Parathyroid adenoma (tissue), 2 donors: ENCODE results near the gene MBD4.

Source experiments
- H2AFZ ChIP-seq: fragments of 300-600 bp; sonication (generic); one replicate; pipeline ENCODE4 v1.7.0; 2017; ENCODE audit warnings: antibody characterized with exemption, mild to moderate bottlenecking
- H3K27ac ChIP-seq: fragments of 300-600 bp; sonication (generic); one replicate; pipeline ENCODE4 v1.7.0; 2017
- H3K27me3 ChIP-seq: fragments of 300-600 bp; sonication (generic); one replicate; pipeline ENCODE4 v1.7.0; 2017; ENCODE audit warnings: low read length; ENCODE audit not compliant: control insufficient read depth, insufficient read depth
- H3K36me3 ChIP-seq: fragments of 300-600 bp; sonication (generic); one replicate; pipeline ENCODE4 v1.7.0; 2017; ENCODE audit warnings: low read length; ENCODE audit not compliant: control insufficient read depth, insufficient read depth
- H3K4me1 ChIP-seq: fragments of 300-600 bp; sonication (generic); one replicate; pipeline ENCODE4 v1.7.0; 2017; ENCODE audit warnings: control low read depth
- H3K4me2 ChIP-seq: fragments of 300-600 bp; sonication (generic); one replicate; pipeline ENCODE4 v1.7.0; 2017; ENCODE audit warnings: low read length
- H3K4me3 ChIP-seq: fragments of 300-600 bp; sonication (generic); one replicate; pipeline ENCODE4 v1.7.0; 2017; ENCODE audit warnings: low read depth, low read length
- H3K79me2 ChIP-seq: fragments of 300-600 bp; sonication (generic); one replicate; pipeline ENCODE4 v1.7.0; 2017; ENCODE audit warnings: control low read depth
- H3K9ac ChIP-seq: fragments of 300-600 bp; sonication (generic); one replicate; pipeline ENCODE4 v1.7.0; 2017; ENCODE audit warnings: mild to moderate bottlenecking
- H3K9me3 ChIP-seq: fragments of 300-600 bp; sonication (generic); one replicate; pipeline ENCODE4 v1.7.0; 2017; ENCODE audit warnings: low read length; ENCODE audit not compliant: control insufficient read depth
- TF ChIP-seq, protein P1 (sequence below): fragments of 300-600 bp; sonication (generic); IDR thresholded peaks from one replicate; pipeline ENCODE4 v1.7.0; 2017; ENCODE audit warnings: antibody characterized with exemption, mild to moderate bottlenecking
- donor health status: primary hyperparathyroidism.

Gene MBD4

DNA sequence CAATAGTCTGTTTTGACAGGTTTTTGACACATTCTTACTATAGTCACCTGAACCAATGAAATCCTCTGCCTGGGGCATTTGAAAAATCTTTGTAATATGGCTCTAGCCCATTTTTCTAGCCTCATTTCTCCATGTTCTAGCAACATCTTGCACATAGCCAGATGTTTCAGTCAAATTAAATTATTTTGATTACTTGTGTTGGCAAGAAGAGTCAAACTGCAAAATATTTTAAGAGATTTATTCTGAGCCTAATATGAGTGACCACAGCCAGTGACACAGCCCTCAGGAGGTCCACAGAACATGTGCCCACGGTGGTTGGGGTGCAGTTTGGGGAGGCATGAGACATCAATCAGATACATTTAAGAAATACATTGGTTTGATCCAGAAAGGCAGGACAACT lies 7.2 kb upstream of the MBD4 start:
- Histone ChIP-seq H3K4me3 (no peak overlapping the region), H3K27me3 (no peaks in the 10 kb centered on the region), H3K9me3 (no peaks in the 10 kb centered on the region), H2AFZ (no peak overlapping the region), H3K79me2 (peaks cover 44% of the 10 kb centered on the region), H3K27ac (no peak overlapping the region), H3K9ac (no peak overlapping the region), H3K36me3 (no peaks in the 10 kb centered on the region), H3K4me1 (peaks cover 15% of the 10 kb centered on the region), H3K4me2 (no peak overlapping the region)
- TF ChIP-seq, protein P1, sequence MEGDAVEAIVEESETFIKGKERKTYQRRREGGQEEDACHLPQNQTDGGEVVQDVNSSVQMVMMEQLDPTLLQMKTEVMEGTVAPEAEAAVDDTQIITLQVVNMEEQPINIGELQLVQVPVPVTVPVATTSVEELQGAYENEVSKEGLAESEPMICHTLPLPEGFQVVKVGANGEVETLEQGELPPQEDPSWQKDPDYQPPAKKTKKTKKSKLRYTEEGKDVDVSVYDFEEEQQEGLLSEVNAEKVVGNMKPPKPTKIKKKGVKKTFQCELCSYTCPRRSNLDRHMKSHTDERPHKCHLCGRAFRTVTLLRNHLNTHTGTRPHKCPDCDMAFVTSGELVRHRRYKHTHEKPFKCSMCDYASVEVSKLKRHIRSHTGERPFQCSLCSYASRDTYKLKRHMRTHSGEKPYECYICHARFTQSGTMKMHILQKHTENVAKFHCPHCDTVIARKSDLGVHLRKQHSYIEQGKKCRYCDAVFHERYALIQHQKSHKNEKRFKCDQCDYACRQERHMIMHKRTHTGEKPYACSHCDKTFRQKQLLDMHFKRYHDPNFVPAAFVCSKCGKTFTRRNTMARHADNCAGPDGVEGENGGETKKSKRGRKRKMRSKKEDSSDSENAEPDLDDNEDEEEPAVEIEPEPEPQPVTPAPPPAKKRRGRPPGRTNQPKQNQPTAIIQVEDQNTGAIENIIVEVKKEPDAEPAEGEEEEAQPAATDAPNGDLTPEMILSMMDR: no peak

DNA sequence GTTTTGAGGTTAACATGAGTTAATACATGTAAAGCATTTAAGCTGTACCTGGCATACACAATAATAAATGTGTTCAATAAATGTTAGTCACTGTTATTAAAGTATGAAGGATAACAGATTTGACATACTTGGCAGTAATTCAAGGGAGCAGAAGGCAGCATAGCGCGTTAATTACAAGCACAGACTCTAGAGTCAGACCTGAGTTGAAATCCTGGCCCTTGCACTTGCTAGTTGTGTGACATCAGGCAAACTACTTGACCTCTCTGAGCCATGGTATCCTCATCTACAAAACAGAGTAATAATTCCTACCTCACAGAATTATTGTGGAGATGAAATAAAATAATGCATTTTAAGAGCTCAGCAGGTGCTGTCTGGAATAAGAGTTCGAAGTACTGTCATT lies 5.7 kb upstream of the MBD4 start:
- no peak overlapping the region for H3K9ac ChIP-seq
- peaks cover 25% of the 10 kb centered on the region for H3K4me1 ChIP-seq
- no peaks in the 10 kb centered on the region for H3K9me3 ChIP-seq
- H3K79me2 ChIP-seq: peaks cover 46% of the 10 kb centered on the region
- H3K4me3 ChIP-seq: no peak overlapping the region
- no peaks in the 10 kb centered on the region for H3K36me3 ChIP-seq
- no peak overlapping the region for H3K27ac ChIP-seq
- no peak overlapping the region for H3K4me2 ChIP-seq
- TF ChIP-seq, protein P1: no peak
- H2AFZ ChIP-seq: no peak overlapping the region
- H3K27me3 ChIP-seq: no peaks in the 10 kb centered on the region

DNA sequence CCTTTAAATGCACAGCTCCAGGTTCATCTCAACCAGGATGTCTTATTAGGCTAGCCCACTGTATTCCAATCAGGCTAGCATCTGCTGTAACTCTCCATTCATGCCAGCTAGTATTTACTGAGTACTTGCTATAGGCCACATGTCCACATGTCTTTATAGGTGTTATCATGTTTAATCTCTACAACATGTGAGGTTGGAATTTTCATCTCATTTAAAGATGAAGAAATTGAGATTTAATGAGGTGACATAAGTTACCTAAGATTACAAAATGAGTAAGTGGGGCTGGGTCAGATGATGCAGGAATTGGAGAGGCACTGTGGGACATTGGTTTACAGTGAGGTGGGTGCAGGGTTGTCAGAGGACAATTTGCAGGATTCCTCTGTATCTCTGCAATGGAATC lies 3.2 kb upstream of the MBD4 start:
- Histone ChIP-seq H3K9me3 (no peaks in the 10 kb centered on the region), H3K36me3 (no peaks in the 10 kb centered on the region), H3K4me3 (no peak overlapping the region), H3K79me2 (peaks cover 43% of the 10 kb centered on the region), H3K9ac (no peak overlapping the region), H3K4me2 (no peak overlapping the region), H2AFZ (no peak overlapping the region), H3K27ac (peak overlapping the region; percentile 90), H3K27me3 (no peaks in the 10 kb centered on the region), H3K4me1 (peaks cover 21% of the 10 kb centered on the region)
- TF ChIP-seq, protein P1: no peak

DNA sequence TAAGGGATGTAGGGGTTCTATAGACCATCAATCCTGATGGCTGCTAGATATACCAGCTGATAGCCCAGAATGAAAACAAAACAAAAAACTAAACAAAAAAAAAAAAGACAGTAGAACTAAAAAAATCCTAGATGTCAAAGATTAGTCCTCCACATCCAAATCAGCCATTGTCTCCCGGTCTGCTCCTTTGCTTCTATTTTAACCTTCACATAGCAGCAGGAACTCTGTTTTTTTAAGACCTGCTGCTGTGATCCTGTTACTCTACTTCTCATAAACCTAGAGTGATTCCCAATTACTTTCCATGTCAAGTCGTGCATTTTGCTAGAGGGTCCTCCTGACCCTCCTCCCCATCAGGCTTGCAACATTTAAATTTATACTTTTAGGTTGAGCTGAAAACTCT lies 2.7 kb upstream of the MBD4 start:
- TF ChIP-seq, protein P1: no peak
- no peak overlapping the region for H3K9ac ChIP-seq
- H3K4me2 ChIP-seq: no peak overlapping the region
- H3K27me3 ChIP-seq: no peaks in the 10 kb centered on the region
- H3K9me3 ChIP-seq: no peaks in the 10 kb centered on the region
- peaks cover 39% of the 10 kb centered on the region for H3K79me2 ChIP-seq
- H3K27ac ChIP-seq: peak overlapping the region; percentile 90
- no peaks in the 10 kb centered on the region for H3K36me3 ChIP-seq
- no peak overlapping the region for H2AFZ ChIP-seq
- peaks cover 21% of the 10 kb centered on the region for H3K4me1 ChIP-seq
- no peak overlapping the region for H3K4me3 ChIP-seq

DNA sequence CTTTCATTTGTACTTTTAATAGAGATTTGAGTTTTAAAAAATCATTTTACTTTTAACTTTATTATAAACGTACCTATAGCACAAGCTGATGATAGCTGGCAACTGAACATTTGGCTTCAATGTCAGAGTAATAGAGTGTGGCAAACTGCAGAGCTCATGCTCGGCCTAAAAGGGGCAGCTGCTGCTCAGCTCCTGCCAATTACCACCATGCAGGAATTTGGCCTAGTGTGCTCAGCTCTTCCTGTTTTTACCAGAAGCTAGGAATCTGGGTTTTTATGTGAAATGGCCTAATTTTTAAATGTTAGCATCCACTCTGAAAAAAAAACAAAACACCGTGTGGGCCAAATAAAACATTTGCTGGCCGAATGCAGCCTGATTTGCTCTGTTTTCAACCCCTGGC lies 2.0 kb upstream of the MBD4 start:
- H3K27ac ChIP-seq: peak overlapping the region; percentile 90
- no peak overlapping the region for H3K4me2 ChIP-seq
- H3K4me3 ChIP-seq: no peak overlapping the region
- peaks cover 32% of the 10 kb centered on the region for H3K79me2 ChIP-seq
- H3K9me3 ChIP-seq: no peaks in the 10 kb centered on the region
- no peaks in the 10 kb centered on the region for H3K36me3 ChIP-seq
- peaks cover 21% of the 10 kb centered on the region for H3K4me1 ChIP-seq
- no peaks in the 10 kb centered on the region for H3K27me3 ChIP-seq
- TF ChIP-seq, protein P1: no peak
- H3K9ac ChIP-seq: no peak overlapping the region
- peak overlapping the region; percentile 33 for H2AFZ ChIP-seq
